Measurements from ENCODE around the gene CASTOR1.

DNA sequence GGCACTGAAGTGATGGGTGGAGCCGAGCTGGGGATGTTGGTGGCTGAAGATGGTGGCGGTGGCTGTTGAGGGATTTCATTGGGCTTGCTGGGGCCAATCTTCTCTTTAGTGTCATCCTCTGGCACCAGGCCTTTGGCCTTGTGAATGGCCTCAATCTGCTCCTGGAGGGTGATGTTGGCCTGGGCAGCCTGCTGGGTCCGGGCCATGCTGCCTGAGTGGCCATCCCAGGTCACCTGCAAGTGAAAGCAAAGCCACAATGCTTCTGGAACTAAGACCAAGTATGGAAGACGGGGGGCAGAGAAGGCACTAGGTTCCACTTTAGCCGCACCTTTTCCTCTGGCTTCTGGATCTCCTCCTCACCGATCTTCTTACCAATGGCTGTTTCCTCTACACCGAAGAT lies 49.5 kb upstream of the CASTOR1 start:
- no peak for TF ChIP-seq CTCF (IDR thresholded peaks at IDR 0.05)
- TF ChIP-seq POLR2AphosphoS5 (IDR thresholded peaks at IDR 0.05) = no peak
- no peak for TF ChIP-seq POLR2A (IDR thresholded peaks at IDR 0.05)

Measured in breast epithelium (tissue), 3 donors.